Pons (tissue), 1 donor: ENCODE data around the gene BAZ2B.
"Not testable (repeated sequence)": the region's sequence is repeated elsewhere in the genome, so short reads cannot be mapped to it uniquely, and the experiment has no call there.

Experiments used
- DNase-seq: peaks from one replicate; pipeline ENCODE4 v3.0.0-alpha.2; 2016; ENCODE audit warnings: low spot score

The BAZ2B gene

DNA sequence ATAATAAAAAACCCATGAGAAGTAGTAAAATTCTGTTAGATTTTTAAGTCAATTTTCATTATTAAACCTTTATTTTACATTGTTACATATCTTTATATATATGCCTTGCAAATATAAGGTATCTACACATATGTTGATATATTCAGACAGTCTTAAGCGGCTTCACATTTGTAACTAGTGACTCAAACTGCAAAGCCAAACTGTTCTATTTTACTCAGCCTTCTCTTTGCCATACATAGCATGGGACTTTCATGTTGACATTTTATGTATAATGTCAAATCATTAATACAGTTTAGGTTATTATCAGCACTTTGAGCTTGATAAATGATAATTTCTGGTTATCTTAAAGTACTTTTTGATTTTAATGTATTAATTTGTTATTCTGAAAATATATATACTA is 204.9 kb downstream of the BAZ2B start:
- DNase-seq, result no peak

DNA sequence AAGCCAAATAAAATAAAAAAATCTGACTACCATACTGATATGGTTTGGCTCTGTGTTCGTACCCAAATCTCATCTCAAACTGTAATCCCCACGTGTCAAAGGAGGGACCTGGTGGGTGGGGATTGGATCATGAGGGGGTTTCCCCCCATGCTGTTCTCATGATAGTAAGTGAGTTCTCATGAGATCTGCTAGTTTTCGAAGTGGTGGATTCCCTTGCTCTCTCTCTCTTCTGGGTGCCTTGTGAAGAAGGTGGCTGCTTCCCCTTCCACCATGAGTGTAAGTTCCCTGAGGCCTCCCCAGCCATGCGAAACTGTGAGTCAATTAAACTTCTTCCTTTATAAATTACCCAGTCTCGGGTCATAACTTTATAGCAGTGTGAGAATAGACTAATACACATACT is 206.1 kb downstream of the BAZ2B start:
- no peak for DNase-seq

- DNase-seq, result no peak
These were observed 207.1 kb downstream of the BAZ2B start for GRCh38 chr2:159409116-159409800.

DNA sequence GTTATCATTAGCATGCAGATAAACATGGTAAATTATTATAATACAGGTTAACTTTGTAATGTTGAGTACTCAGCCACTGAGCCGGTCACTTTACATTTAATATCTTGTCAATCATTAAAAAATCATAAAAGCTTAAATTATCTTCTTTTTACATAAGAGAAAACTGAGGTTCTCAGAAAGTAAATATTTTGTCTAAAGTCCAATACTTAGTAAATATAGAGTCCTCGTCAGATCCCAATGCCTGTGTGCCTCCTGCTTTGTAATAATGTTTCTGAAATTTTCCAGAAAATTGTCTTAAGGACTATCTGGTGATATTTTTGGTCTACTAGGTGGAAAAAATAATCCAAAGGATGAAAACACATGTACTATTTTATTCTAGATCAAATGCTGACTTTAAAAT is 213.6 kb downstream of the BAZ2B start:
- DNase-seq, result no peak

GRCh38 chr2:159402160-159402559 is 214.2 kb downstream of the BAZ2B start:
- not testable (repeated sequence) for DNase-seq

- no peak for DNase-seq
These were observed 216.5 kb downstream of the BAZ2B start for GRCh38 chr2:159399716-159400415.

- no peak for DNase-seq
These were observed 219.5 kb downstream of the BAZ2B start for GRCh38 chr2:159396799-159397198.

DNA sequence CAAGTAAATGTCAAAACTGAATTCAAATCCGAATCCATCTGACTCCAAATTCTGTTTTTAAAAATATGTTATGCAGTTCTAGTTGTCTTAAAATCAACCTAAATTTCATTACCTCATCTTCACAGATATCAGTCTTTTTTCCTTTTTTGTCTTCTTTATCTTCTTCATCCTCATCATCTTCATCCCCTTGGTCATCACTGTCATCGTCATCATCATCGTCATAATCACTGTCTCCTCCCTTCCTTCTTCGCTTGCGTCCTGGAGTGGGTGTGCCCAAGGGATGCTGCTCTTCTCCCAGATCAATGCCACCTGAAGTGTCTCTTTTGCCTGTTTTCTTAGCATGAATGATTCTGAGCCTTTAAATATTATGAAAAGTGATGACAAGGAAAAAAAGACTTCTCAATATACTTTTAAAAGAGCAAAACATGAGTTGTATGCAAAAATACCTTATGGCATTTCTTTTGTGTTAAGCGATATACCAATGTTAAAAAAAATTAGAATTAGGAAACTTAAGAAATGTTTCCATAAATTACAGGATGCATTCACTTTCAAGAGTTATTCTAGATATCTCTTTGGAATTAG is 233.8 kb downstream of the BAZ2B start:
- no peak for DNase-seq

GRCh38 chr2:159381574-159381973 is 234.8 kb downstream of the BAZ2B start:
- no peak for DNase-seq

- DNase-seq, result no peak
These were observed 235.6 kb downstream of the BAZ2B start for GRCh38 chr2:159380685-159381239.

GRCh38 chr2:159379181-159379580 is 237.2 kb downstream of the BAZ2B start:
- DNase-seq, result no peak

DNA sequence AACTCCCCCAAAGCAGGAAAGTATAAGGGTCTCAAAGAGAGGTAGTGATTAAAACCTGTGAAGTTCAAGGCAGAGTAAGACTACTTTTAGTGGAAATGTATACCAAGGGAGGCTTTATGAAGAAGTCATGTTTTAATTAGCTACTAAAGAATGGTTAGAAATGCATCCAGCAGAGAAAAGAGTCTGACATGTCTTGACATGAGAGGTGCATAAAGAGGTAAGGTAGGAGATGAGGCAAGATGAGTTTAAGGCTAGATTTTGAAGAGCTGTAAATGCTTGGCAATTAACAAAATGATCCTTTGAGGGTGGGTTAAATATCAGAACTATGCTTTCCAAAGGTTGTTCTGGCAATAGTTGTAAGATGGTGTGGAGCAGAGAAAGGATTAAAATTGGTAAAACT is 241.1 kb downstream of the BAZ2B start:
- DNase-seq, result no peak

GRCh38 chr2:159371506-159371905 is 244.8 kb downstream of the BAZ2B start:
- DNase-seq, result no peak

GRCh38 chr2:159366538-159366937 is 249.8 kb downstream of the BAZ2B start:
- no peak for DNase-seq

DNA sequence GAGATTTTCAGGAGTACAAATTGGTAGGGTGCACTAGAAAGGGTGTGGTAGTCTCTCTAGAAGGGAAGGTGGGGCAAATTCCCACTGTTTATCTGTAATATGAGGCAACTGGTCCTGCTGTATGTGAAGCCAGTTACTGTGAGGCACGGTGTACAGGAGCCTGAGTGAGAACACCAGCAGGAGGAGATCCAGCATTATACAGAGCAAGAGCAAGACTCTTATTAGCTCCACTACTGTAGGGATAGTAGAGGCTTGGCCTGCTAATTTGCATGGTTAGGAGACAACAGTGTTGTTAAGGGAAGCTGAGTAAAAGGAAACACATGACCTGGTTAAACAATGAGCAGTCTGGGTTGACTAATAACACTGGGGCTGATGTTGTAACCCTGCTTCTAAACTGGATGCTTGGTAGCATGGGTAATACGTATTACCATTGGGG is 253.5 kb downstream of the BAZ2B start:
- no peak for DNase-seq

DNA sequence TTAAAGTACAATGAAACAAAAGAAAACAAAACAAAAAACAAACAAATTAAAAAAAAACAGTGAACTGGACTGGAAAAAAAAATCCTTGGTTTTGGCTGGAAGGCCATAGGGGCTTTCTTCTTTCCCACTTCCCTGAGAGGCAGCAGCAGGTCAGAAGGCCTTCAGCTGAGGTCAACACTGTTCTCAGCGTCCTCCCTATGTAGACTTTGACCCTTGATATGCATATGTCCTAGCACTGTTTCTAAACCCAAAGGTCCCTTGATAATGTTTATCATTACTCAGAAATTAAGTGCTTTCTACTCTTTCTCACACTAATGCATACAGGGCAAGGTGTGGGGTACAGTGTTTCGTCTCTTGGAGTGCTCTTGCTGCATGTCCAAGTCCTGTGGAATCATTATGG is 254.3 kb downstream of the BAZ2B start:
- DNase-seq, result no peak

DNA sequence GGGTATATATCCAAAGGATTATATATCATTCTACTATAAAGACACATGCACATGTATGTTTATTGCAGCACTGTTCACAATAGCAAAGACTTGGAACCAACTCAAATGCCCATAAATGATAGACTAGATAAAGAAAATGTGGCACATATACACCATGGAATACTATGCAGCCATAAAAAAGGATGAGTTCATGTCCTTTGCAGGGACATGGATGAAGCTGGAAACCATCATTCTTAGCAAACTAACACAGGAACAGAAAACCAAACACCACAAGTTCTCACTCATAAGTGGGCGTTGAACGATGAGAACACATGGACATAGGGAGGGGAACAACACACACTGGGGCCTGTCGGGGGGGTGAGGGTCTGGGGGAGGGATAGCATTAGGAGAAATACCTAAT is 254.7 kb downstream of the BAZ2B start:
- DNase-seq, result not testable (repeated sequence)

- DNase-seq, result no peak
These were observed 260.2 kb downstream of the BAZ2B start for GRCh38 chr2:159356053-159356554.

DNA sequence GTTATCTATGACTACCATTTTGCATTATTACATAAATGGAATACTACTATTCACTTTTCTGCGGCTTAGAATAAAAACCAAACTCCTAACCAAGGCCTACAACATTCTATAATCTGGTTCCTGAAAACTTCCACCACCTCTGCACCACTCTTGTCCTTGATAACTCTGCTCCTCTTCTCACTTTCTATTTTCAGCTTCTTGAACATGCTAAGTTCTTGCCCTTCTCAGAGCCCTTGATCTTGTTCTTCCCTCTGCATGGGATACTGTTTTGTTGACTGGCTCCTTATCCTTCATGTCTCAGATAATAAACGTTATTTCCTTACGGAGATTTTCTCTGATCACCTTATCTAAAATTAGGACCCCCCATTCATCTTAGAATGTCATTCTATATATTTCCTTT is 264.4 kb downstream of the BAZ2B start:
- no peak for DNase-seq

- peak; percentile 35 for DNase-seq
These were observed 266.6 kb downstream of the BAZ2B start for GRCh38 chr2:159349674-159350299.

GRCh38 chr2:159326569-159327255 is 289.6 kb downstream of the BAZ2B start:
- no peak for DNase-seq

GRCh38 chr2:159322419-159322818 is 293.9 kb downstream of the BAZ2B start:
- no peak for DNase-seq
